Measurements from ENCODE around the gene FAM124B.
A peak's percentile ranks its signal among the peaks of the same experiment; 100 is the strongest.

Gene FAM124B

GRCh38 chr2:224379986-224380385 lies 21.9 kb downstream of the FAM124B start:
- DNase-seq, result no peak

- no peak for DNase-seq
These were observed 22.7 kb downstream of the FAM124B start for GRCh38 chr2:224379172-224379571.

- DNase-seq, result no peak
These were observed 23.2 kb downstream of the FAM124B start for GRCh38 chr2:224378701-224379097.

GRCh38 chr2:224377751-224378700 lies 23.9 kb downstream of the FAM124B start:
- no peak for DNase-seq

GRCh38 chr2:224372641-224373040 lies 29.3 kb downstream of the FAM124B start:
- DNase-seq, result no peak

- DNase-seq, result peak in 1 of 2 experiments; percentile 1
These were observed 32.8 kb downstream of the FAM124B start for GRCh38 chr2:224369028-224369632.

GRCh38 chr2:224366267-224366844 lies 35.6 kb downstream of the FAM124B start:
- no peak for DNase-seq

- no peak for DNase-seq
These were observed 36.6 kb downstream of the FAM124B start for GRCh38 chr2:224365331-224365730.

GRCh38 chr2:224363281-224363680 lies 38.6 kb downstream of the FAM124B start:
- DNase-seq, result no peak

GRCh38 chr2:224362094-224362493 lies 39.8 kb downstream of the FAM124B start:
- DNase-seq, result no peak

GRCh38 chr2:224360801-224361251 lies 41.1 kb downstream of the FAM124B start:
- no peak for DNase-seq

- DNase-seq, result no peak
These were observed 42.3 kb downstream of the FAM124B start for GRCh38 chr2:224359569-224359968.

- DNase-seq, result no peak
These were observed 44.6 kb downstream of the FAM124B start for GRCh38 chr2:224357098-224357901.

- DNase-seq, result no peak
These were observed 47.2 kb downstream of the FAM124B start for GRCh38 chr2:224354632-224355211.

- DNase-seq, result no peak
These were observed 51.2 kb downstream of the FAM124B start for GRCh38 chr2:224350703-224351102.

GRCh38 chr2:224349396-224349795 lies 52.5 kb downstream of the FAM124B start:
- no peak for DNase-seq

GRCh38 chr2:224347176-224348051 lies 54.5 kb downstream of the FAM124B start:
- DNase-seq, result no peak

- no peak for DNase-seq
These were observed 56.4 kb downstream of the FAM124B start for GRCh38 chr2:224345492-224345891.

GRCh38 chr2:224343226-224343625 lies 58.7 kb downstream of the FAM124B start:
- DNase-seq, result no peak

GRCh38 chr2:224335991-224336390 lies 65.9 kb downstream of the FAM124B start:
- DNase-seq, result no peak

GRCh38 chr2:224334726-224335125 lies 67.2 kb downstream of the FAM124B start:
- no peak for DNase-seq
